CD4-positive, alpha-beta T cell treated with Interleukin-2 at 100 ng/mL for 4 hours (primary cell): ENCODE data around the gene IL11RA.
A peak's percentile ranks its signal among the peaks of the same experiment; 100 is the strongest.

Experiments used
- DNase-seq: peaks from one replicate; pipeline ENCODE4 v3.0.0-alpha.2; 2020; ENCODE audit warnings: low spot score

IL11RA gene

GRCh38 chr9:34651876-34652601 lies at the start of gene IL11RA:
TSS of gene IL11RA (plus strand) at chr9:34652185. CDS start at chr9:34655218, 3,033 bp downstream.
- peak; percentile 71 for DNase-seq

- peak; percentile 85 for DNase-seq
Measured at GRCh38 chr9:34603610-34604231, 48.3 kb upstream of the IL11RA start.

GRCh38 chr9:34606190-34606589 lies 45.8 kb upstream of the IL11RA start:
- no peak for DNase-seq

GRCh38 chr9:34606905-34607304 lies 45.1 kb upstream of the IL11RA start:
- no peak for DNase-seq

GRCh38 chr9:34607331-34607730 lies 44.7 kb upstream of the IL11RA start:
- no peak for DNase-seq

GRCh38 chr9:34610434-34611206 lies 41.4 kb upstream of the IL11RA start:
- DNase-seq: no peak

GRCh38 chr9:34611251-34611810 lies 40.7 kb upstream of the IL11RA start:
- DNase-seq: no peak

GRCh38 chr9:34611811-34612787 lies 39.9 kb upstream of the IL11RA start, which contains the start of gene RPP25L:
TSS of gene RPP25L (minus strand) at chr9:34612097. CDS start at chr9:34611296, 801 bp downstream.
- peak; percentile 82 for DNase-seq

GRCh38 chr9:34612788-34613390 lies 39.1 kb upstream of the IL11RA start:
- peak; percentile 78 for DNase-seq

- DNase-seq: no peak
Measured at GRCh38 chr9:34615132-34615531, 36.9 kb upstream of the IL11RA start.

GRCh38 chr9:34620061-34620994 lies 31.7 kb upstream of the IL11RA start, which contains the start of gene DCTN3:
TSS of gene DCTN3 (minus strand) at chr9:34620495. CDS start at chr9:34620464, 31 bp downstream.
- peak; percentile 95 for DNase-seq

- DNase-seq: no peak
Measured at GRCh38 chr9:34623374-34624235, 28.4 kb upstream of the IL11RA start.

GRCh38 chr9:34624475-34625185 lies 27.4 kb upstream of the IL11RA start:
- DNase-seq: no peak

GRCh38 chr9:34625186-34625486 lies 26.8 kb upstream of the IL11RA start:
- DNase-seq: no peak

GRCh38 chr9:34627716-34628655 lies 24.0 kb upstream of the IL11RA start:
- DNase-seq: no peak

GRCh38 chr9:34628656-34629490 lies 23.1 kb upstream of the IL11RA start, which contains the start of gene ARID3C:
TSS of gene ARID3C (minus strand) at chr9:34629066. CDS start at chr9:34628014, 1,052 bp downstream.
- DNase-seq: peak; percentile 24
